CD4-positive, CD25-positive, alpha-beta regulatory T cell (primary cell): ENCODE data around the gene ANXA3. TPM values are rescaled to one million over a fixed set of nuclear protein-coding genes. Genes with fewer than 3 reads are reported as not detected.

ENCODE experiments used
- ATAC-seq, 2 donors: fragments of 150-1000 bp; cut with Tn5 transposase; one replicate each; pipeline ENCODE4 v1.10.0; 2021; ENCODE audit warnings: low read depth in 2 of 2, moderate number of reproducible peaks in 2 of 2, moderate library complexity in 1 of 2
- DNase-seq, 3 donors: peaks; one replicate each; pipeline versions ENCODE4 v3.0.0 to v3.0.0-alpha.2; 2012 to 2022; ENCODE audit warnings: mixed read lengths in 1 of 3
- H3K27ac ChIP-seq: one replicate; pipeline ENCODE4 v1.7.0; 2013; ENCODE audit warnings: mild to moderate bottlenecking, low read length; ENCODE audit not compliant: insufficient read depth, poor library complexity, severe bottlenecking
- H3K27me3 ChIP-seq: one replicate; pipeline ENCODE4 v1.7.0; 2013; ENCODE audit warnings: low read length; ENCODE audit not compliant: control insufficient read depth, insufficient read depth
- H3K36me3 ChIP-seq: one replicate; pipeline ENCODE4 v1.7.0; 2013; ENCODE audit warnings: mild to moderate bottlenecking, low read length, moderate library complexity; ENCODE audit not compliant: control insufficient read depth, insufficient read depth
- H3K4me1 ChIP-seq: 2 replicates; pipeline ENCODE4 v1.7.0; 2013; ENCODE audit warnings: mild to moderate bottlenecking, low read length; ENCODE audit not compliant: insufficient read depth, control insufficient read depth, poor library complexity, severe bottlenecking
- H3K4me3 ChIP-seq: one replicate; pipeline ENCODE4 v1.7.0; 2013; ENCODE audit warnings: low read depth, mild to moderate bottlenecking, low read length, moderate library complexity
- H3K9me3 ChIP-seq, 2 experiments: 1 replicate in 1 of 2; 2 replicates in 1 of 2; pipeline ENCODE4 v1.7.0; 2013; ENCODE audit warnings: low read length in 2 of 2, mild to moderate bottlenecking in 1 of 2, moderate library complexity in 1 of 2; ENCODE audit not compliant: control insufficient read depth in 2 of 2
- H3K27ac Mint-ChIP-seq, 3 donors: one replicate each; pipeline ENCODE4 v1.8.0; 2020 to 2022; ENCODE audit warnings: mild to moderate bottlenecking in 3 of 3, mixed read lengths in 3 of 3, moderate library complexity in 2 of 3
- H3K27me3 Mint-ChIP-seq: one replicate; pipeline ENCODE4 v1.8.0; 2022; ENCODE audit warnings: mild to moderate bottlenecking, mixed read lengths
- H3K36me3 Mint-ChIP-seq: one replicate; pipeline ENCODE4 v1.8.0; 2020; ENCODE audit warnings: mixed read lengths
- H3K4me1 Mint-ChIP-seq, 4 donors: one replicate each; pipeline ENCODE4 v1.8.0; 2020 to 2022; ENCODE audit warnings: mixed read lengths in 4 of 4, mild to moderate bottlenecking in 1 of 4
- H3K4me3 Mint-ChIP-seq, 4 donors: one replicate each; pipeline ENCODE4 v1.8.0; 2020 to 2022; ENCODE audit warnings: mild to moderate bottlenecking in 4 of 4, mixed read lengths in 4 of 4, moderate library complexity in 3 of 4
- H3K9me3 Mint-ChIP-seq, 7 donors: one replicate each; pipeline ENCODE4 v1.8.0; 2020 to 2022; ENCODE audit warnings: mixed read lengths in 7 of 7, mild to moderate bottlenecking in 3 of 7, moderate library complexity in 2 of 7
- polyA plus RNA-seq, 4 donors: library from polyadenylated mRNA; unstranded; fragments of 300-500 nt; fragmentation: Illumina TruSeq; gene quantifications; one replicate each; pipeline ENCODE4 v1.2.3, GENCODE V29; 2021
- total RNA-seq: library from RNA; stranded (reverse); gene quantifications from one replicate; pipeline ENCODE4 v1.2.3, GENCODE V29; 2022

Gene ANXA3
- total and polyA plus RNA-seq, 5 donors from 2014 or later: not detected

DNA sequence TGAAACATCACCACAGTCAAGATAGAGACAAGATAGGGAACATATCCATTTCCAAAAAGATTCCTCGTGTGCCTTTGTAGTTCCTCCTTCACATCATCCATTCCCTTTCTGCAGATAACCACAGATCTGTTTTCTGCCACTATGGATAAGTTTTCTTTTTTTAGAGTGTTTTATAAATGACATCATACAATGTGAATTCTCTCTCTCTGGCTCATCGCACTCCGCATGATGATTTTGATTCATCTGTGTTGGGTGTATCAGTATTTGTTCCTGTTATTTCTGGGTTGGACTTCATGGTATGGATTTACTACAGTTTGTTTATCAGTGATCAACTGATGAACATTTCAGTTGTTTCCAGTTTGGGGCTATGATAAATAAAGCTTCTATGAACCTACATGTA lies 23.2 kb upstream of the ANXA3 start:
- Mint-ChIP-seq H3K4me1 (no peaks in the 10 kb centered on the region), H3K36me3 (no peaks in the 10 kb centered on the region), H3K4me3 (no peak overlapping the region), H3K27me3 (no peaks in the 10 kb centered on the region), H3K9me3 (no peaks in the 10 kb centered on the region), H3K27ac (no peak overlapping the region)
- Histone ChIP-seq H3K4me1 (no peaks in the 10 kb centered on the region), H3K27me3 (no peaks in the 10 kb centered on the region), H3K27ac (no peak overlapping the region), H3K36me3 (no peaks in the 10 kb centered on the region), H3K4me3 (no peak overlapping the region), H3K9me3 (no peaks in the 10 kb centered on the region)
- ATAC-seq (no peak), DNase-seq (no peak)

DNA sequence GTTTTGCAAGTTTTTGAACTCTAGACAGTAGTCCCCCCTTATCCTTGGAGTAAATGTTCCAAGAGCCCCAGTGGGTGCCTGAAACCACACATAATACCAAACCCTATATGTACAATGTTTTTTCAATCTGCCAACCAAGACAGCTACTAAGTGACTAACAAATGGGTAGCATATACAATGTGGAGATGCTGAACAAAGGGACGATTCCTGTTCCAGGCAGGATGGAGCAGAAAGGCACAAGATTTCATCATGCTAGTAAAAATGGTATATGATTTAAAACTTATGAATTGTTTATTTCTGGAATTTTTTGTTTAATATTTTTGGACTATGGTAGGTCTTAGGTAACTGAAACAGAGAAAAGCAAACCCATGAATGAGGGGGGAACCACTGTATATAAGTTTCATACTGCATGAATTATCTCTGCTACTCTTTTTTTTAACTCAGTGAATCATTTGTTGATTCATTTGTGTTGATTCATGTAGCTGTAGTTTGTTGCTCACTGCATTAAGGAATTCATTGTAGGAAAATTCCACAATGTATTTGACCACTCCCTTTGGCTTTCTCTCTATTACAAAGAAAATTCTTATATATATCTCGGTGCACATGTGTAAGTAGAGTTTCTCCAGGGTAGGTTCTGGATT lies 21.9 kb upstream of the ANXA3 start:
- Histone ChIP-seq H3K27ac (no peak overlapping the region), H3K4me1 (no peaks in the 10 kb centered on the region), H3K36me3 (no peaks in the 10 kb centered on the region), H3K4me3 (no peak overlapping the region), H3K27me3 (no peaks in the 10 kb centered on the region), H3K9me3 (no peaks in the 10 kb centered on the region)
- no peaks in the 10 kb centered on the region for H3K36me3 Mint-ChIP-seq
- no peak for DNase-seq
- H3K4me1 Mint-ChIP-seq: no peaks in the 10 kb centered on the region
- no peaks in the 10 kb centered on the region for H3K27me3 Mint-ChIP-seq
- H3K9me3 Mint-ChIP-seq: no peaks in the 10 kb centered on the region
- H3K4me3 Mint-ChIP-seq: no peak overlapping the region
- no peak for ATAC-seq
- no peak overlapping the region for H3K27ac Mint-ChIP-seq

DNA sequence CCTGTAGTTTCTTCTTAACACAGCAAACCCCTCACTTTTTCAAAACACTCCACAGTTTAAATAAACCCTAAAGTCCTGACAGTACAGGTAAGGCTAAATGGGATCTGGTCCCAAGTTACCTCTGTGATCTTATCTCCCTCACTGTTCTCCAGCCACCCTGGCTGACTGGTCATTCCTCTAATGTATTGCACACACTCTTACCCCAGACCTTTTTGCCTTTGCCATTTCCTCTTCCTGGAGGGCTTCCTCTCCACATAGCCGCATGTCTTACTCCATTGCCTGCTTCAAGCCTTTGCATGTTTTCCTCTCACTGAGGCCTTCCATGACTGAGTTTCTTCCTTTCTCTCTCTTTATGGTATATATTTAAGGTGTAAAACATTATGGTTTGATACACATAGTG lies 19.5 kb upstream of the ANXA3 start:
- no peaks in the 10 kb centered on the region for H3K27me3 Mint-ChIP-seq
- Histone ChIP-seq H3K9me3 (no peaks in the 10 kb centered on the region), H3K4me3 (no peak overlapping the region), H3K27ac (no peak overlapping the region), H3K27me3 (no peaks in the 10 kb centered on the region), H3K4me1 (no peaks in the 10 kb centered on the region), H3K36me3 (no peaks in the 10 kb centered on the region)
- DNase-seq: no peak
- no peak for ATAC-seq
- no peak overlapping the region for H3K27ac Mint-ChIP-seq
- no peaks in the 10 kb centered on the region for H3K36me3 Mint-ChIP-seq
- no peak overlapping the region for H3K4me3 Mint-ChIP-seq
- H3K9me3 Mint-ChIP-seq: no peaks in the 10 kb centered on the region
- H3K4me1 Mint-ChIP-seq: no peaks in the 10 kb centered on the region

- no peak overlapping the region for H3K27ac Mint-ChIP-seq
- no peak for ATAC-seq
- DNase-seq: no peak
Observed at GRCh38 chr4:78533854-78534253, 17.7 kb upstream of the ANXA3 start.

DNA sequence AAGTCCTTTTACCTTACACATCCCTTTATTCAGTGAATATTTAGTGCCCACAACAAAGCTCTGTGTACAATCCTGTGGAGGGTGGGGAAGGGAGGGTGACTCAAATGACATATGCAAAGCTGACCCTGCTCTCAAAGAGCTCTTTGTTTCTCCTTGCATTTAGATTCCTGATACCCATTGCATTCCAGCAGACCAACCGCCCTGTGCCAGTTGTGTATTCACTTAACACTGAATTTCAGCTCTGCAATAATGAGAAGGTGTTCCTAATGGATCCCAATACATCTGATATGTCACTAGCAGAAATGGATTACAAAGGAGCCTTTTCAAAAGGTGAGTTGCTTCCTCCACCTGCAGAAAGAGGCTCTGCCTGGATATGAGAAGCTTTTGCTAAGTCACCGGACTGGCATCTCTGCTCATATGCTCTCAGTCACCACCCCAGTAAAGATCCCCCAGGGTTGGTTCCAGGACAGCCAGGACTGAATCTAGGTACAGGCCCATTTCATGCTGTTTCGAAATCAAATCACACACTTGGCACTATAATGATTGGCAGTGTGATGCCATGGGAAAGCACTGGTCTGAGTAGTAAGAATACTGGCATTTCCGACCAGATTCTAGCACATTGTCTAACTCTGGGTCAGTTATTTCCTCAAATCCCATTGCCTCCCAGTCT lies 17.1 kb upstream of the ANXA3 start:
- H3K36me3 Mint-ChIP-seq: no peaks in the 10 kb centered on the region
- Histone ChIP-seq H3K27me3 (peaks cover 3% of the 10 kb centered on the region), H3K4me3 (no peak overlapping the region), H3K9me3 (no peaks in the 10 kb centered on the region), H3K4me1 (no peaks in the 10 kb centered on the region), H3K27ac (no peak overlapping the region), H3K36me3 (no peaks in the 10 kb centered on the region)
- DNase-seq: no peak
- no peak for ATAC-seq
- H3K27me3 Mint-ChIP-seq: peaks cover 6% of the 10 kb centered on the region
- H3K9me3 Mint-ChIP-seq: no peaks in the 10 kb centered on the region
- H3K4me1 Mint-ChIP-seq: no peaks in the 10 kb centered on the region
- H3K27ac Mint-ChIP-seq: no peak overlapping the region
- H3K4me3 Mint-ChIP-seq: no peak overlapping the region

More at GRCh38 chr4:78533854-78534253, 17.7 kb upstream of the ANXA3 start:
- H3K27ac ChIP-seq: no peak overlapping the region
- H3K9me3 Mint-ChIP-seq: no peaks in the 10 kb centered on the region
- H3K27me3 ChIP-seq: peaks cover 3% of the 10 kb centered on the region
- H3K4me3 ChIP-seq: no peak overlapping the region
- H3K36me3 ChIP-seq: no peaks in the 10 kb centered on the region
- H3K27me3 Mint-ChIP-seq: peaks cover 2% of the 10 kb centered on the region
- H3K4me1 Mint-ChIP-seq: no peaks in the 10 kb centered on the region
- H3K9me3 ChIP-seq: no peaks in the 10 kb centered on the region
- H3K4me3 Mint-ChIP-seq: no peak overlapping the region
- H3K4me1 ChIP-seq: no peaks in the 10 kb centered on the region
- H3K36me3 Mint-ChIP-seq: no peaks in the 10 kb centered on the region

GRCh38 chr4:78542373-78542772 lies 9.2 kb upstream of the ANXA3 start:
- no peaks in the 10 kb centered on the region for H3K36me3 Mint-ChIP-seq
- no peaks in the 10 kb centered on the region for H3K4me1 ChIP-seq
- no peak overlapping the region for H3K4me3 ChIP-seq
- H3K9me3 ChIP-seq: no peaks in the 10 kb centered on the region
- no peak for DNase-seq
- H3K27me3 ChIP-seq: peaks cover under 1% of the 10 kb centered on the region
- ATAC-seq: no peak
- H3K4me1 Mint-ChIP-seq: no peaks in the 10 kb centered on the region
- no peak overlapping the region for H3K27ac ChIP-seq
- H3K9me3 Mint-ChIP-seq: peaks cover 0 to 2% (median 0%) of the 10 kb centered on the region in 7 donors
- H3K4me3 Mint-ChIP-seq: no peak overlapping the region
- H3K27me3 Mint-ChIP-seq: peaks cover 16% of the 10 kb centered on the region
- no peak overlapping the region for H3K27ac Mint-ChIP-seq
- no peaks in the 10 kb centered on the region for H3K36me3 ChIP-seq

DNA sequence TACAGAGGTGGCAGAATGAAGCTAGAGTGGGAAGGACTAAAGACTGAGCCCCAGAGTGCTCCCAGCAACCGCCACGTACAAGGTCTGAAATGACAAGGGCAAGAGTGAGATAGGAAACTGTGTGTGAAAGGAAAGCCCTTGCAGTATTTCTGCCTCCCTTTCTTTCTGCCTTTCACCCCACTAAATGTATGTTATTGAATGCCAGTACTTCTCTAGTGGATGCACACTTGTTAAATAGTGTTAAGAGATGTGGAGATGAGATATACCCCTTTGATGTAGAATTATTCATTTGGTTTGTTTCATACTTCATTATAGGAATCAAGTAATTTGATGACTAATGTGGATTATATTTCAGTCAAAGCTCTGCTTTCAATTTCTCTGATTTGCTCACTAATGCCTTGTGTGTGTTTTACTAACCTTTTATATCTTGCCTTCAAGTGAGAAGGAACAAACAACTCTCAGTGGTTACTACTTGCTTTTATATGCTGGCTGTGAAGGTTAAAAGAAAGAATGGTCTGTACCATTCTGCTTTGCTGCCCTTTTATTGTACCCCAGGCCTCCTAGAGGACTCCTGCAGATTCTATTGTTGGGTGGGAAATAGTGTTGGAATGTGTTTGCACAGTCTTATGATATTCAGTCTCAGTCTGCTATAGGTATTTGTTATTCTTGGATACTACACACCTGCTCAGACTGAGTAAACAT lies 8.0 kb upstream of the ANXA3 start:
- H3K9me3 Mint-ChIP-seq: peaks cover 0 to 2% (median 0%) of the 10 kb centered on the region in 7 donors

More for the DNA sequence above, 8.0 kb upstream of the ANXA3 start:
- no peaks in the 10 kb centered on the region for H3K36me3 Mint-ChIP-seq
- no peak overlapping the region for H3K27ac Mint-ChIP-seq
- ATAC-seq: no peak
- no peak overlapping the region for H3K4me3 Mint-ChIP-seq
- no peaks in the 10 kb centered on the region for H3K9me3 ChIP-seq
- H3K36me3 ChIP-seq: no peaks in the 10 kb centered on the region
- H3K27me3 Mint-ChIP-seq: peaks cover 16% of the 10 kb centered on the region
- no peak overlapping the region for H3K27ac ChIP-seq
- DNase-seq: no peak
- no peaks in the 10 kb centered on the region for H3K27me3 ChIP-seq
- no peaks in the 10 kb centered on the region for H3K4me1 Mint-ChIP-seq
- no peak overlapping the region for H3K4me3 ChIP-seq
- no peaks in the 10 kb centered on the region for H3K4me1 ChIP-seq
